ENCODE results near the gene KLHL6.

The KLHL6 gene

DNA sequence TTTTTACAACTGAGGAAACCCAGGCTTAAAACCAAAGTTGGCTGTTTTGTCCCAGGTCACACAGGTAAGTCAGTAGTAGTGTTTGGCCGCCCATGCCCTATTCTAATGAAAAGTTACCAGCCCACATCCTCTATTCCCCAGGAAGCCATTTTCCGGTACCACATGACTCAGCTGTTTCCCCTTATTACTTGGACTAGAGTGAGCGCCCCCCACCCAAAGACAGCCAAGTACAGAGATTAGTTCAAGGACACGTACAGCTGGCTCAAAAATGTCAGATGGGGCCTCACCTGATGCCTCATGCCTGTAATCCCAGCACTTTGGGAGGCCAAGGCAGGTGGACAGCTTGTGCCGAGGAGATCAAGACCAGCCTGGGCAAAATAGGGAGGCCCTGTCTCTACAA lies 8.5 kb upstream of the KLHL6 start:
- no peak for DNase-seq

- DNase-seq, result peak; percentile 34
Observed at GRCh38 chr3:183563536-183563874, 8.0 kb upstream of the KLHL6 start.

GRCh38 chr3:183560607-183561006 lies 5.1 kb upstream of the KLHL6 start:
- no peak for DNase-seq

DNA sequence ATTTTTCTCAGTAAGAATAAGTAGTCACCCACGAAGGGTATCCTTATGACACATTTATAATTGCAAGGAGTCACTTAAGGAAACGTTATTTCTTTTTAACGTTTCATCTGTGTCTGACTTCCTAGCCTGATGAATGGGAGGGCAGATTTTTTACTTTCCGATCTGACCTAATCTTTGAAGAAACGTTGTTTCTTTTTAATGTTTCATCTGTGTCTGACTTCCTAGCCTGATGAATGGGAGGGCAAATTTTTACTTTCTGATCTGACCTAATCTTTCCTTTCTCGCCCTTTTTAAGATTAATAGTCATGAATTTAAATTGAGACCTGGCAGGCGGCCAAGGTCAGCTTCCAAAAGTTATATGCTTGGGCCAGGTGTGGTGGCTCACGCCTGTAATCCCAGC lies 3.0 kb upstream of the KLHL6 start:
- DNase-seq, result no peak

GRCh38 chr3:183556722-183557121 lies 1.2 kb upstream of the KLHL6 start:
- DNase-seq, result no peak

DNA sequence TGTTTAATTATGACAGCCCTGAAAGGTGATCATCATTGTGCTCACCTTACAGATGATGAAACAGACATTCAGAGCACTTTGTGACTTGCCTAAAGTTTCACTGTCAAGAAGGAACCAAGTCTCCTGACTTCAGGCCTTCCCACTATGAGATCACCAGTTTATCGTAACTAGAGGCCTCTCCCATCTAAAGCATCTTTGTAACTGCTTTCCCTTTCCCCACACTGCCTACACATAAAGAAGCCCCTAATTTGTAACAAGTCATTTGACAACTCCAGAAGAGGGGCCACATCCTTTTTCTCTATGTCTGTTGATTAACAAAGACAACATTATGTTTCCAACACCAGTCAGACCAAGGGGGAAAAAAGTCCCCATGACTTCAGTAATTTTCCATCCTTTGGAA lies 1.1 kb downstream of the KLHL6 start:
- no peak for DNase-seq

DNA sequence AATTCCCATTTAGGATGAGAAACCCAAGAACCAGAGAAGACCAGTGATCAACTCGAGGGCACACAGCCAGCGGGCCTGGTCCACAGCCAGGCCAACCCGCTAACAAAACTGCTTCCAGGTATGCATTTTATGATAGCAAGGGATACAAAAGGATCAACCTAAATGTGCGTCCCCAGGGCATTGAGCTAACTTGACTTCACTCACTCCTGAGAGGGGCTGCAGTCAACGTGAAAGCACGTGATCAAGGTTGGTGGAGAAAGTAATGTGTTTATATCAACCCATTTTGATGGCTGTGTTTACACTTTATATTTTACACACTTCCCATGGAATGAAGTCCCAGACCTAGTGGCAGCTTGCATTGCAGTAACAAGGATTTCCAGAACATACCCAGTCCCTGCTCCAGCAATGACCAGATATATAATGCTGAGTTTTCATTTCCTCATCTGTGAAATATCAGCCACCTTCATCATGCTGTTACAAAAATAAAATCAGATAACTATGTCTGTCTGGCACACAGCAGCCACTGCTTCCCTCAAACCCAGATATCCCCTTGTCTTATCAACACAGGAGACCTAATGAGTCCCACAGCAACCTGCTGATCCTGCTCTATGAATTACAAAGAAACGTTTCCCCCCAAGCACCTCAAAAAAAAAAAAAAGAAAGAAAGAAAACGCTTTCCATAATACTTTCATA lies 2.0 kb downstream of the KLHL6 start:
- no peak for DNase-seq

GRCh38 chr3:183551930-183552329 lies 3.6 kb downstream of the KLHL6 start:
- no peak for DNase-seq

DNA sequence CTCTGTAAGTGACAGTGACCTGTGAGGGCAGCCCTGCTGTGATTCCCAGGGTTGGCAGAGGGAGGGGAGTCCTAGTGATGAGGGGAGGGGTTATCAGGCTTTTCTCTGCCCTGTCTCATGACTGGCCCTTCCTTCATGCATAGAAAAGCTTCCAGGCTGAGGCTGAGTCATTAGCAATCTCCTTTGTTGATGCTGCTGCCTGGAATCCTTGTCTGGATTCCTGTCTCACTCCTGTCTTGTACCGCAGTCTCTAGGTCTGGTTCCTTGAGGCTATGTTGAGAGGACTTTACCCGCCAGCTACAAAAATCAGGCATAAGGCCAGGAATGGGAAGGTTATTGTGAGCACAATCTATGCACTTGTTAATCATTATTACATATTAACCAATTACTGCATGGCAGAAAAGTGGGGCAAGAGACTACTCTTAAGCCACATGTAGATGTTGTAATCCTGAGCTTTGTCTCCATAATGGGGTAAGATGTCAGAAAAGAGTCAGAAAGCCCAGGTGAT lies 7.2 kb downstream of the KLHL6 start:
- no peak for DNase-seq

DNA sequence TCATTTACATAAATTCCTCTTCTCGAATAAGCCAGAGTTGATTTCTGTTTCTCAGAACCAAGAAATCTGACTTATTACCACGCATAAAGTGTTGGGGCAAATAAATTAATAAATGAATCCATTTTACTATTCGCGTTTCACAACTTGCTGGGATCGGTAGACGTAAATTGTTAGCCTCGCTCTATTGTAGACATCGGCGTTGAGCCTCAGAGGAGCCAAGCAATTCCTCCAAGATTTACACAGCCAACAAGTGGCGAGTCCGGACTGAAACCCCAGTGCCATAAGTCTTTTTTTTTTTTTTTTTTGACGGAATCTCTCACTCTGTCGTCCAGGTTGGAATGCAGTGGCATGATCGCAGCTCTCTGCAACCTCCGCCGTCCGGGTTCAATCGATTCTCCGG lies 8.9 kb downstream of the KLHL6 start:
- DNase-seq, result no peak

DNA sequence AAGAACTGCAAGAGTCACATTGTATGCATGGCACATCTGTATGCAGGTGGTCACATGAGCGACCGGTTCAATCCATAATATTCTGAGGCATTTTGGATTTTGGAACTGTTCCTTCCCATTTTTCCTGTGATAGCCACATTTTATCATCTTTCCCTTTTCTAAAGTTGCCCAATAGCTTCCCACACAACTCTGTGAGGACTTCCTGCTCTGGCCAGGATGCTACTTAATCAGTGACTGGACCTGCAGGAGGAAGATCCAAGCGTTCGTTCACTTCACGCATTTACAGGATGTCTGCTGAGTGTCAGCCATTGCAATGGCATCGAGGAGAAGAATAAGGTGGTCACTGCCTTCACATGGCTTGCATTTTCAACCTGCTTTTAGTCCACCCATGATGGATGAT lies 9.8 kb downstream of the KLHL6 start:
- DNase-seq, result no peak

DNA sequence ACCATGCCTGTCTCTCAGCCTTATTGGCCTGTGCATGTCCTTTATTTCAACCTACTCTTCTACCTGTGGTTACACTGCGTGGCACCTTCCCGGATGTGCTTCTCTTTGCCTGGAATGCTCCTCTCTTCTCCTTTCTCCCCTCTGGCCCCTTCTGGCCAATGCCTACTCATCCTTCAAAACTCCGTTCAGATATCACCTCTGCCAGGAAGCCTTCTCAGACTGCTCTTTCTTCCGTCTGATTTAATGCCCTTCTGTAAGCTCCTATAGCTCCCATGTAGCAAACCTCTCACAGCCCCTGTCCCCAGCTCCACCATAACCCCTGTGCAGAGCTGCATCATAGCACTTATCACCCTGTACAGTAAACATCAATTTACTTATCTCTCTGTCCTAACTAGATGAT lies 13.2 kb downstream of the KLHL6 start:
- no peak for DNase-seq

GRCh38 chr3:183541738-183542137 lies 13.8 kb downstream of the KLHL6 start:
- DNase-seq, result no peak

DNA sequence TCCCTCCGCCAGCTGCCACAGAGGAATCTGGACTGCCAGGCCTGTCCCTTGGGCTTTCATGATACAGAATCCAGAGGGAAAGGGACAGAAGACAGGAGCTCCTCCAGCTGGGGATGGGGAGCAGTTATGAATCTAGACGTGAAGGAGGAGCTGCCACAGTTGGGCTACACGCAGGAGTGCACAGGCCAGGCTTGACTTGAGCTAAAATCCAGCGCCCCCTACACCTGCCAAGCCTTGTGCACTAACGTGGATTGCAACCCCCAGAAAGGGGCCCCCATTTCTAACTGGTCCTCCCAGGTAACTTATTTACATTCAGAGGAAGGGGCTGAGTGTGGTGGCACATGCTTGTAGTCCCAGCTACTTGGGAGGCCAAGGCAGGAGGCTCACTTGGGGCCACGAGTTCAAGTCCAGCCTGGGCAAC lies 14.3 kb downstream of the KLHL6 start:
- DNase-seq, result no peak

GRCh38 chr3:183540501-183541234 lies 14.8 kb downstream of the KLHL6 start:
- no peak for DNase-seq

GRCh38 chr3:183539811-183540210 lies 15.7 kb downstream of the KLHL6 start:
- DNase-seq, result no peak

DNA sequence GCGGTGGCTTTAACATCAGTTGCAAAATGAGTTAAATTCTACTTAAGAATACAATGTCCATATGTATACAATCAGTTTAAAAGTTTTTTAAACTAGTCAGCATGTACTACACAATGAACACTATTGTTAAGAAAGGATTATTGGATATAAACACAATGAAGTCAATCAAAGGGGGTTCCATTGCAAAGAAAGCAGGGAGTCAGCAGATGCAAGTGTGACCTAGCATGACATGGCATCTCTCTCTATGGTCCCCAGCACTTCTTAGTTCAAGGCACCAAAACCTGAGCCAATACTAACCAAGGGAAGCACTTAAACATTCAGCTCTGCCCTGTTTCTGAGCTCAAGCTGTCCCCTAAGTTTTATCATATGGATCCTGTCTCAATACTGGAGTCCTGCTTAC lies 17.0 kb downstream of the KLHL6 start:
- DNase-seq, result no peak

DNA sequence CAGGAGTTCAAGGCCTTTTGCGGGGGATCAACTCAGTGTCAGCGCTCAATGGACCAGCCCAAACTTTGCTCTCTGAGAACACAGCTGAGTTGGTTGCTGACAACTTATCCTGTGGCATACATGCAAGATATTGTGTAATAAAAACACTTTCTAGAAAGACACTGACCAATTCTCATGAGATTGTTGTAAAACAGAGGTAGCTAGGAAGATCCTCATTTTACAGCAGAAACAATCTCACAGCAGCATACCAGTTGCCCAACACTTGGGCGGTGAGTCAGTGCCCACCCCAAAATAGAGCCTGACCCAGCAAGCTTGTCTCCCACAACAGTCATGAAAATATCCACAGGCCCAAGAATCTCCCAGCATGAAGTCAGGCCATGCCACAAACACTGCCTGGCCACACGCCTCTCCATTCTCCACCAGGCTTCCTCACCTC lies 18.2 kb downstream of the KLHL6 start:
- DNase-seq, result no peak

GRCh38 chr3:183536238-183536880 lies 19.1 kb downstream of the KLHL6 start:
- DNase-seq, result no peak

DNA sequence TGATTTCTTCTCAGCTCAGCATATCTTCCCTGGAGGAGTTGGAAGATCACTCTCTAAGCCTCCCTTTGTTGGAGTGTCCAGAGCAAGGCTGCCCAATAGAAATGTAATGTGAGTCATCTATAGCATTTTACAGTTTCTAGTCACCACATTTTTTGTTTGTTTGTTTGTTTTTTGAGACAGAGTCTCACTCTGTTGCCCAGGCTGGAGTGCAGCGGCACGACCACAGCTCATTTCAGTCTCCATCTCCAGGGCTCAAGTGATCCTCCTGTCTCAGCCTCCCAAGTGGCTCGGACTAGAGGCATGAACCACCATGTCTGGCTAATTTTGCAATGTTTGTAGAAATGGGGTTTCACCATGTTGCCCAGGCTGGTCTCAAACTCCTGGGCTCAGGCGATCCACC lies 21.3 kb downstream of the KLHL6 start:
- DNase-seq, result no peak

DNA sequence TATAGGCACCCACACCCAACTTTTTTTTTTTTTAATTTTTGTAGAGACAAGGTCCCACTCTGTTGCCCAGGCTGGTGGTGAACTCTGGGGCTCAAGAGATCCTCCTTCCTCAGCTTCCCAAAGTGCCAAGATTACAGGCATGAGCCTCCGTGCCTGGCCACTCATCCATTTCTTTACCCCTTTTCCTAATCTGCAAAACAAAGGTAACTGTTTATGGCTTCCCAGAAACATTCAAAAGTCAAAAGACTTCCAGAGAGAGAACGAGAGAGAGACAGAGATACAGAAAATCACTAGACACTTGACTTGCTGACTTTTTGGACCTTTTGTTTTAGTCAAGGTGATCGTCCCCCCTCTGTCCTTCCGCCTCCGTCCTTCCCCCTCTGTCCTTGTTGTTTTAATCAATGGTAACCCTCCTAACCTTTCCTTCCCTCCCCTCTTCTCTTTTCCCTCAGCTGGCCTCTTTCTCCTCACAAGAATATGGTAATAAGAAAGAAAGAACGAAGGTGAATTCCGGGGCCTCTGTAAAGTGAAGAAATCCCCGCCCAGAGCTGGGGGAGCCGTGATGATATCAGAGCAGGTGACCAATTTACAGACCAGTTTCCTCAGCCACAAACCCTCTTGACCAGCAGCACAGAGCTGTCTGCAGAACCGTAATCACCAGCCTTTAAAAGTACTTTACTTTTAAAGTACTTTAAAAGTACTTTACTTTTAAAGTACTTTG lies 21.9 kb downstream of the KLHL6 start:
- no peak for DNase-seq

DNA sequence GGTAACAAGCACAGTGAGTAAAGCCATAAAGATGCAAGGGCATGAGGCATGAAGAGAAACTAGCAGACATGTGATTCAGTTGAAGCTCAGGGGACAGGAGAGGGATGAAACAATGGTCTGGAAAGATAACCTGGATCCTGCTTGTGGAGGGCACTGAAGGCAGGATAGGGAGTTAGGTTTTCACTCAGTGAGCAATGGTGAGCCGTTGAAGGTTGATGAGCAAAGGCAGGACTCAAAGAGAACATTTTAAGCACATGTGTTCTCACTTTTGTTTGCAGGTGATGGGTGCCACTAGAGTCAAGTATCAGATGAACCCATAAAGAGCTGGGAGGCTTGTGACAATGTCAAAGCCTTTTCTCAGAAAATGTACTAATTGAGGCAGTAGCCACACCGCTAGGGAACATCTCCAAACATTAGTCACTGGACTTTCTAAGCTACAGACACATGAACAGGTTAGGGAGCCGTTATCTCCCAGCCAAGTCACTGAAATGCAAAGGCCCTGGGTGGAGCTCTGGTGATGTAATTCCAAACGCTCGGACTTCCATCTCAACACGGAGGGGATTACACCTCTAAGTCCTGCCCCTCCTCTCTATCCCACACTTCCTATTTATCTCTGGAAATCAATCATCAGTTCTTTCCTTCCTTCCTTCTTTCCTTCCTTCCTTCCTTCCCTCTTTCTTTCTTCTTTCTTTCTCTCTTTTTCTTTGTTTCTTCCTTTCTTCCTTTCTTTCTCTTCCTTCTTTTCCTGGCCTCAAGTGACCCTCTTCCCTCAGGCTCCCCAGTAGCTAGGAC lies 22.7 kb downstream of the KLHL6 start:
- no peak for DNase-seq

GRCh38 chr3:183529717-183530116 lies 25.8 kb downstream of the KLHL6 start:
- DNase-seq, result no peak
